Sigmoid colon (tissue), 4 donors: ENCODE measurements around the gene KRTAP7-1.

Experiments
- CTCF ChIP-seq, 4 experiments: fragments of 450-650 bp in 3 of 4; fragments of 200-600 bp in 1 of 4; IDR thresholded peaks; one replicate each; pipeline ENCODE4 v1.5.1; 2016 to 2019; ENCODE audit warnings: antibody characterized with exemption in 4 of 4, mild to moderate bottlenecking in 3 of 4, moderate library complexity in 2 of 4
- EP300 ChIP-seq, 4 donors: sonication (generic); formaldehyde crosslinking; IDR thresholded peaks; one replicate each; pipeline ENCODE4 v1.6.1; 2017; ENCODE audit warnings: antibody characterized with exemption in 4 of 4
- POLR2A ChIP-seq, 2 donors: fragments of 450-650 bp; IDR thresholded peaks; one replicate each; pipeline ENCODE4 v1.6.1; 2016; ENCODE audit warnings: antibody characterized with exemption in 2 of 2, mild to moderate bottlenecking in 2 of 2, moderate library complexity in 2 of 2

- TF ChIP-seq CTCF (IDR thresholded peaks at IDR 0.05) (no peak), POLR2A (IDR thresholded peaks at IDR 0.05) (no peak), EP300 (IDR thresholded peaks at IDR 0.05) (no peak)
Observed at GRCh38 chr21:30874526-30874925, 45.0 kb upstream of the KRTAP7-1 start.
